ENCODE results near the gene AK8. TPM values are rescaled to one million over a fixed set of nuclear protein-coding genes. Genes with fewer than 3 reads are reported as not detected.

The AK8 gene
- total RNA-seq, 1 experiment from 2014 or later = 0.88 TPM

- no peak for DNase-seq
- no peak for TF ChIP-seq CTCF (IDR thresholded peaks at IDR 0.05; ENCODE audit: insufficient read depth in 1 of 2, low read depth in 1 of 2, low read length in 1 of 2, severe bottlenecking in 1 of 2, unreplicated experiment in 1 of 2)
- no peaks in the 10 kb centered on the region for H3K4me1 ChIP-seq
- Mint-ChIP-seq H3K4me3 (ENCODE audit: unreplicated experiment) (no peak overlapping the region), H3K27me3 (ENCODE audit: insufficient read depth, unreplicated experiment) (no peaks in the 10 kb centered on the region), H3K4me1 (ENCODE audit: low read depth, unreplicated experiment) (peaks cover 8% of the 10 kb centered on the region), H3K36me3 (ENCODE audit: insufficient read depth, unreplicated experiment) (no peaks in the 10 kb centered on the region), H3K27ac (ENCODE audit: unreplicated experiment) (no peak overlapping the region), H3K9me3 (ENCODE audit: unreplicated experiment) (no peaks in the 10 kb centered on the region)
- BruUV-seq (replicated peaks) = no TSS peak
- no peaks in the 10 kb centered on the region for H3K27me3 ChIP-seq (replicated peaks; ENCODE audit: control insufficient read depth, insufficient read depth, low read length)
- ChIA-PET CTCF (no interaction called here), POLR2A (no interaction called here)
- no peaks in the 10 kb centered on the region for H3K36me3 ChIP-seq (ENCODE audit: control insufficient read depth, insufficient read depth, low read length)
- H3K9me3 ChIP-seq = no peaks in the 10 kb centered on the region
- no peak overlapping the region for H3K4me3 ChIP-seq (ENCODE audit: low read depth, low read length)
- intact Hi-C loops (cut with micrococcal nuclease; ENCODE audit: unreplicated experiment) = no loop called here
Measured at GRCh38 chr9:132733260-132733815, 144.7 kb downstream of the AK8 start.

- no peaks in the 10 kb centered on the region for H3K9me3 ChIP-seq
- Mint-ChIP-seq H3K9me3 (ENCODE audit: unreplicated experiment) (no peaks in the 10 kb centered on the region), H3K27ac (ENCODE audit: unreplicated experiment) (no peak overlapping the region), H3K36me3 (ENCODE audit: insufficient read depth, unreplicated experiment) (no peaks in the 10 kb centered on the region), H3K4me3 (ENCODE audit: unreplicated experiment) (no peak overlapping the region), H3K4me1 (ENCODE audit: low read depth, unreplicated experiment) (peaks cover 8% of the 10 kb centered on the region), H3K27me3 (ENCODE audit: insufficient read depth, unreplicated experiment) (no peaks in the 10 kb centered on the region)
- no peak for TF ChIP-seq CTCF (IDR thresholded peaks at IDR 0.05; ENCODE audit: insufficient read depth in 1 of 2, low read depth in 1 of 2, low read length in 1 of 2, severe bottlenecking in 1 of 2, unreplicated experiment in 1 of 2)
- intact Hi-C loops (cut with micrococcal nuclease; ENCODE audit: unreplicated experiment) = no loop called here
- H3K36me3 ChIP-seq (ENCODE audit: control insufficient read depth, insufficient read depth, low read length) = no peaks in the 10 kb centered on the region
- no peak overlapping the region for H3K4me3 ChIP-seq (ENCODE audit: low read depth, low read length)
- BruUV-seq (replicated peaks) = no TSS peak
- H3K27me3 ChIP-seq (replicated peaks; ENCODE audit: control insufficient read depth, insufficient read depth, low read length) = no peaks in the 10 kb centered on the region
- H3K4me1 ChIP-seq = no peaks in the 10 kb centered on the region
- ChIA-PET CTCF (no interaction called here), POLR2A (no interaction called here)
- no peak for DNase-seq
Measured at GRCh38 chr9:132732326-132733259, 145.5 kb downstream of the AK8 start.

GRCh38 chr9:132731230-132731629 is 146.9 kb downstream of the AK8 start:
- intact Hi-C loops (cut with micrococcal nuclease; ENCODE audit: unreplicated experiment) = no loop called here
- Histone ChIP-seq H3K9me3 (no peaks in the 10 kb centered on the region), H3K27me3 (replicated peaks; ENCODE audit: control insufficient read depth, insufficient read depth, low read length) (no peaks in the 10 kb centered on the region), H3K4me3 (ENCODE audit: low read depth, low read length) (no peak overlapping the region), H3K36me3 (ENCODE audit: control insufficient read depth, insufficient read depth, low read length) (no peaks in the 10 kb centered on the region), H3K4me1 (no peaks in the 10 kb centered on the region)
- no peak for DNase-seq
- no peak overlapping the region for H3K27ac Mint-ChIP-seq (ENCODE audit: unreplicated experiment)
- no peaks in the 10 kb centered on the region for H3K36me3 Mint-ChIP-seq (ENCODE audit: insufficient read depth, unreplicated experiment)
- ChIA-PET POLR2A (no interaction called here), CTCF (no interaction called here)
- no peaks in the 10 kb centered on the region for H3K9me3 Mint-ChIP-seq (ENCODE audit: unreplicated experiment)
- H3K4me3 Mint-ChIP-seq (ENCODE audit: unreplicated experiment) = no peak overlapping the region
- peaks cover 8% of the 10 kb centered on the region for H3K4me1 Mint-ChIP-seq (ENCODE audit: low read depth, unreplicated experiment)
- no peaks in the 10 kb centered on the region for H3K27me3 Mint-ChIP-seq (ENCODE audit: insufficient read depth, unreplicated experiment)
- TF ChIP-seq CTCF (IDR thresholded peaks at IDR 0.05; ENCODE audit: insufficient read depth in 1 of 2, low read depth in 1 of 2, low read length in 1 of 2, severe bottlenecking in 1 of 2, unreplicated experiment in 1 of 2) = no peak
- no TSS peak for BruUV-seq (replicated peaks)

Data from Caco-2 (cell line).